ENCODE data around the gene GDA.

Gene GDA

DNA sequence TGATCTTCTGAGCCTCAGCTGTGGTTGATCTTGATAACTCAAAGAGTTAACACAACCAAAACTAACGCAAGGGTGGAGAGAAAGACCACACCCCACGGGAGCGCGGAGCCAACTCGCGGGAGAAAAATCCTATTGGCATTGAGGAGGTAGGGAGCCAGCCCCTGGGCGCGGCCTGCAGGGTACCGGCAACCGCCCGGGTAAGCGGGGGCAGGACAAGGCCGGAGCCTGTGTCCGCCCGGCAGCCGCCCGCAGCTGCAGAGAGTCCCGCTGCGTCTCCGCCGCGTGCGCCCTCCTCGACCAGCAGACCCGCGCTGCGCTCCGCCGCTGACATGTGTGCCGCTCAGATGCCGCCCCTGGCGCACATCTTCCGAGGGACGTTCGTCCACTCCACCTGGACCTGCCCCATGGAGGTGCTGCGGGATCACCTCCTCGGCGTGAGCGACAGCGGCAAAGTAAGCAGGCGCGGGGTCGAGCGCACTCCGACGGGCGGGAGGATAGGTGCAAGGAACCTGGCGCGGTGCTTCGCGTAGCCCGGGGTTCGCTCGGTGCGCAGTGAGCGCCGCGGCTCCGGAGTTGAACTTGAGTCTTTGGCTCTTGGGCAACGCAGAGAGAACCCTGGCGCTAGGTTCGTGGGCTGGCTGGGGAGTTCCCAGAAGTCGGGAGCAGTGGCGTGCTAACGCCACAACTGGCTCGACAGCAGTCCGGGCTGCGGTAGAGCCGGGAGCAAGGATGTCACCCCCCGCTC, at the start of gene GDA:
TSS of gene GDA (plus strand) at position 210 of the 745 bp plus-strand sequence. CDS start at position 330, 120 bp downstream.
- DNase-seq = no peak

DNA sequence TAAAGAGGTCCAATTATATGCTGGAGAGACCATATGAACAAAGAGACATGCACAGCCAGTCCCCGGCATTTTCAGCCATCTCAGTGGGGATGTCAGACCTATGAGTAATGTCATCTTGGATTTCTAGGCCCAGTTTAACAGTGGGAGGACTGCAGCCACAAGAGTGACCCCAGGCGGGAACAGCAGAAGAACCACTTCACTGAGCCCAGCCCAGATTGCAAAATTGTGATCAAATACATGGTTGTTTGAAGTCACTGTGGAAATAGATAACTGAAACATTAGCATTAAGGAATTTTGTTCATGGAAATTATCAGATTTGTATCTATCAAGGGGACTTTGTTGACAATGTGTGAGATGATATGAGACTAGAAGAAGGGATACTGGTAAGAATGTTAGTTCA, 46.7 kb upstream of the GDA start:
- DNase-seq = no peak

DNA sequence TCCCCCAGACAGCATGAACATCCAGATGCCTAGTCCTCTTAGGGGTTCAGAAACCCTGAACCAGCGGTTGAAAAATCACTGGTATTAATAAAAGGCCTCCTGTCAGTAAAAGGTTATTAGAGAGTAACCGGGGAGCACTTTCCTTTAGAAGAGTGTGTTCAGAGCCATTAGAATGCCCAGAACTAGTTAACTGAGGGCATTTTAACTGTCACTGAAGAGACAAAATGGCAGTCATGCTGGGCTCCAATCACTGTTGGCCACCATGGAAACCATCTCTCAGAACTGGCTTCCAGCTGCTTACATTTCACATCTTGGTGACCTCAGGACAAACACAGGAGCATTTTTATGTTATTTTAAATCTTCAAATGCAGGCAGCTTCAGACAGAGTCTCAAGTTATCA, 36.2 kb upstream of the GDA start:
- DNase-seq = no peak

DNA sequence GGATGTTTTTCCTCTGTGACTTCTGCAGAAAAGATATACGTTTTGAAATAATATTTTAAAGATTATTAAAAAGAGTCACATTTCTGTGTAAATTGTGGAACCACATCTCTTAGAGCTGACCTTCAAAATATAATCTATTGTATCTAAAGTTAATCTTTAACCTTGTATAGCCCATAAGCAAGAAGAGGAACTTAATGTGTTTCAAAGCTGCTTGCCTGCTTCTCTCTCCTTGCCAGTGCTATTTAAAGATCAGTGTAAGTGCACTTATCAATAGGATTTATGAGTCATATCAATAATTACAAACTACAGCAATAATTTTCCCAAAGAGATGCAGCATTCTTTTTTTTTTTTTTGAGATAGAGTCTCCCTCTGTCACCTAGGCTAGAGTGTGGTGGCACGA, 29.4 kb upstream of the GDA start:
- no peak for DNase-seq

DNA sequence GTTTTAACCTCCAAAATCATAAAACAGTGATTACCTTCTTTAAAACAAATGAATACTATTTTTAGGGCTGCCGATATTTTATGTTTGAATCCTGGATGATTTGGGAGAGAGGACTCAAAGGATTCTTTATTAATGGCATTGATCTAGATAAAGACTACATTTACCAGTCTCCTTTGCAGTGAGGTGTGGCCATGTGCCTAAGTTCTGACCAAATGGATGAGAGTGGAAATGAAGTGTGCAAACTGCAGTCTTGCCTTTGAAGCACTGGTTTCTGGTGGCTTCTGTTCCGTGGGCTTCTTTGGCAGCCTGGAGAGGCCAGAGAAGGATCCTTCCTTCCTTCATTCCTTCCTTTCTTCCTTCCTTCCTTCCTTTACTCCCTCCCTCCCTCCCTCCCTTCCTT, 24.3 kb upstream of the GDA start:
- DNase-seq = no peak

DNA sequence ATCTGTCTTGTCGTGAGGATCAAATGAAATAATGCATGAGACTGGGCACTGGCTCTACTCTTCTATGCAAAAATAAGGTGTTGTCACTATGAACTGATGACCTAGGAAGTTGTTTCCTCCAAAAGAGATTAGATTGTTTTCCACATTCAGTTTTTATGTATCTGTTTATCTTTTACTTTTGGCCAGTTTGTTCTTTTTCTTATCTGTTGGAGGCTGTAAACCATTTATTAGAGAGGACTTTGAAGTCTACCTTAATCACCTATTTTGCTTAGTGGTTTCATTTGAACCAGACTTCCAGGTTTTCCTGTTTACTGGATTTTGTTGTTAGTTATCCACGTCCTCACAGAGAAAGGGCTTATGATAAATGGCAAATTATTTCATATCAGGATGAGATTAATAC, 21.5 kb upstream of the GDA start:
- no peak for DNase-seq

- DNase-seq = no peak
These were observed 20.7 kb upstream of the GDA start for GRCh38 chr9:72128526-72128925.

GRCh38 chr9:72129271-72130156, 19.7 kb upstream of the GDA start:
- no peak for DNase-seq

- no peak for DNase-seq
These were observed 18.9 kb upstream of the GDA start for GRCh38 chr9:72130321-72130720.

DNA sequence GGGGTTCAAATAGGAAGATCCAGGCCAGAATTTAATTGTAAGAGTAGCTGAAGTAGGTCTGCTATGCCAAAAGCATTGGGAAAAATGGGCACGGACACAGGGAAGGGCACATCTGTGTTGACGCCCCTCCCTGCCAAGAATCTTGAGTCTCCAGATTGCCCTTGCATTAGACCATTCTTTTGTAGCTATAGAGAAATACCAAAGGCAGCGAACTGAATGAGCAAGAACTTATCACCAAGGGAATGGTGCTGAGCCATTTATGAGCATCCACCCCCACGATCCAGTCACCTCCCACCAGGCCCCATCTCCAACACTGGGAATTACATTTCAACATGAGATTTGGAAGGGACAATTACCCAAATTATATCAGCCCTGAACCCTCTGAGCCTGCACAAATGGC, 18.0 kb upstream of the GDA start:
- DNase-seq = no peak

DNA sequence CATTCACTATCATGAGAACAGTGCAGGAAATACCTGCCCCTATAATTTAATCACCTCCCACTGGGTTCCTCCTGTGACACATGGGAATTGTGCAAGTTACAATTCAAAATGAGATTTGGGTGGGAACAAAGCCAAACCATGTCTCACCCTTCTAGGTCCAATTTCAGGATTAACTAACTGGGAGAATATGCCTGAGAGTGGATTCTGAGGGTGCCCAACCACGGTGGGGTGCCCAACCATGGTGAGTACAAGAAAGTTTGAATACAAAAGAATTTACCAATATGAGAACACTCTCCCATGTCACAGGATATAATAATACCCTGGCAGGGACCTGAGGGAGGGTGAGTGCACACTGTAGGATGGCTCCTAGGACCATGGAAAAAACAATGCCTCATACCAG, 17.2 kb upstream of the GDA start:
- DNase-seq = no peak

DNA sequence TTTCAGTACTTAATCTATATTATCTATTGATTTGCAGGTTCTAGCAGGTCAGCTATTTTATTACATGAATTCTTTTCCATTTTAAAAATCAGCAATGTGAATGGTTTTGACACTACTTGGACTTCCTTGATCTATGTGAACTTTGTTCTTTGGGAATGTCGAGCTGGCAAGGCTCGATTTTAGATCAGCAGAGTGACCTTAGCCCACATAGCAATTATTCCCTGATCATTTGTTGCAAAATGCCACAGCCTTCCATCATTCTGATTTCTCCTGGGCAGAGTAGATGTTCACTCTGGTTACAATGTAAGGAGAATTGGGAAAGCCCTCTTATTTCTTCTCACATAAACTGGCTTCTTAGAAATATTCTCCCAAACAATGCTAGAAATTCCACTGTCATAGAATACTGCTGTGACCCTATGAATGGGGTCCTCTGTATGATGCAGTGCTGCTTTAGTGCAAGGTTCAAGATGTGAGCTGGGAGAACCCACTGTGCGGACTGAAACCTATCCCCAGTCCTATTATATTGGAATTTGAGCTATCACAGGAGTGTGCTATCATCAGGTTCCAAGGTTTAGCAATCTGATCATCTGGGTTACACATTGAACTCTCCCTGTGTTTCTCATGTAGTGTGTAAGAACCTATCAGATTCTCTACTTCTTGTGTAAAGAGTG, 15.7 kb upstream of the GDA start:
- no peak for DNase-seq

DNA sequence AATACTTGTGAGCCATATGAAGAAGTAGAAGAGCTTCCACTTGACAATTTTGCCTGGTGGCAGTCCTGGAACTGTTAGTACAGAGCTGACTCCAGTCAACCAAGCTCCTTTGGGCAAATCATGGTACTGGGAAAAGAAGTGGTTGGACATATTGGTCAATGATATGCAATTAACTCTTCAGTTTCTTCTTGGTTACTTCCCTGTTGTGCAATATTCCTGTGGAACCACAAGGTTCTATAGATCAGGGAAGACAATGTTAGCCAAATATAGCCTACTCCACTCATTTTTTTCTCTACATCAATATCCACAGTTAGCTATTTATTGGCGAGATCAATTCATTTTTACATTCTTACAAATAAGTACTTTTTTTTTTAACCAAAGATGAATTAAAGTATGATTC, 14.4 kb upstream of the GDA start:
- DNase-seq = no peak

GRCh38 chr9:72137697-72138365, 11.4 kb upstream of the GDA start:
- no peak for DNase-seq

DNA sequence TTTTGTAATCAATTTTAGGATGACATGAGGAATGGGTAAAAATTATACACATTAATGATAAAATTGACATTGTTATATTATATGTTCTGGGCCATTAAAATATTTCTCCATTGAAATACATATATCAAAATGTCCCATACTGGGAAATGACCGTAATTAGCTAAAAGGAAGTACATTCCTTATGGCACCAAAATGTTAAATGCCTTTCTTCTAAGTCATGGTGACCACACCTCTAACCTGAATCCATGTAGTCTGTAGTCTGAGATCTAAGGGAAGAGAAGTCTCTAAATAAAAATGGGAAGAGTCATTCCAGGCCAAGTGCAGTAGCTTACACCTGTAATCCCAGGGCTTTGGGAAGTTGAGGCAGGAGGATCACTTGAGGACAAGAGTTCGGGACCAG, 10.0 kb upstream of the GDA start:
- DNase-seq = no peak

DNA sequence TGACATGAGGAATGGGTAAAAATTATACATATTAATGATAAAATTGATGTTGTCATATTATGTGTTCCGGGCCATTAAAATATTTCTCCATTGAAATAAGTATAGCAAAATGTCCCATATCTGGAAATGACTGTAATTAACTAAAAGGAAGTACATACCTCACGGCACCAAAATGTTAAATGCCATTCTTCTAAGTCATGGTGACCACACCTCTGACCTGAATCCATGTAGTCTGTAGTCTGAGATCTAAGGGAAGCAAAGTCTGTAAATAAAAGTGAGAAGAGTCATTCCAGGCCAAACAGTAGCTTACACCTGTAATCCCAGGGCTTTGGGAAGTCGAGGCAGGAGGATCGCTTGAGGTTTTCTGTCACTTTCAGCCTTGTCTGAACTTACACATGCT, 8.7 kb upstream of the GDA start:
- DNase-seq = no peak

DNA sequence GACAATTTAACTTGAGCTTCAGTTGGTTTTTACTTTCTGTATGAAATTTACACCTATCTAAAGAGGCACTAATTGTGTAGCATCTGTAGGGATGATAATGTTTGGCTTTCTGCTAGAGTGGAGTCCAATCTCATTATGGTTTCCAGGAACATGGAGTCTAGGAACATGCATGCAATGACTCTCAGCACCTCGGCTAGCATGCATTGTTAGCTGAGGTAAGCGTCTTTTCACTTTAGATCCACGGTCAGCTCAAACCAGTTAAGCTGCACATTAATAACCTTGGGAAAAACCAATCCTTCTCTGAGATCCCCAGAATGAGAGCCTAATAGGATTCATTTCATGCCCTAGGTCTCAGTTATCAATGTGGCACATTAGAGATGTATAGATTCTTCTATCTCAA, 7.8 kb upstream of the GDA start:
- no peak for DNase-seq

DNA sequence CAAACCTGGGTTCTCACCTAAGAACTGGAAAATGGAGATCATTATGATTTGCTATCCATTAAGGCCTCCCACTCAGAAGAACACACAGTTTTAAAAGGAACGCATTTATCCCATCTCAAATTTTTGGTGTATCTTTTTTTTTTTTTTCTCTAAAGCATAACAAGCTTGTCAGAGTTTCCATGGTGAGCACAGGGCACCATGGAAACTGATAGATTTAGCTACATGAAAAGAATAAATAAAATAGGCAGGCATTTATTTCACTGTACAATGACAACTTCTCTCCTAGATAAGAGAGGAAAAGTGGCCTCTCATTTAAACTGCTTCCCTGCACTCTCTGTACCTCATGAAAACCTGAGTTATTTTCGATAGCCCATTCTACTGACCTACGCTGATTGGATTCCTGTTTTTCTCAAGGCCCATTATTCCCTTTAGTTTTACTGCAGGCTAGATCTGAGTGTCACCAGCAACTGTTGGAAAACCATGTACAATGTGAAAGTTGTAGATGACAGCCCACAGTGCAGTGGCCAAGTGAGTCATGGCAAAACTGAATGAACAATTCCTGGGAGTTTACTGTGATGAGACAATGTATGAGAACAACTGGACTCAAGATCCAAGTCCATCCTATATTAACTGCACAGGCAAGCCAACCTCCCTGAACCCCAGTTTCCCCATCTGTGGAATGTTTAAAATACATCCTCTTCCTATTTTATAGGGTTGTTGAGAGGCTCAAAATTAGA, 4.3 kb upstream of the GDA start:
- no peak for DNase-seq

DNA sequence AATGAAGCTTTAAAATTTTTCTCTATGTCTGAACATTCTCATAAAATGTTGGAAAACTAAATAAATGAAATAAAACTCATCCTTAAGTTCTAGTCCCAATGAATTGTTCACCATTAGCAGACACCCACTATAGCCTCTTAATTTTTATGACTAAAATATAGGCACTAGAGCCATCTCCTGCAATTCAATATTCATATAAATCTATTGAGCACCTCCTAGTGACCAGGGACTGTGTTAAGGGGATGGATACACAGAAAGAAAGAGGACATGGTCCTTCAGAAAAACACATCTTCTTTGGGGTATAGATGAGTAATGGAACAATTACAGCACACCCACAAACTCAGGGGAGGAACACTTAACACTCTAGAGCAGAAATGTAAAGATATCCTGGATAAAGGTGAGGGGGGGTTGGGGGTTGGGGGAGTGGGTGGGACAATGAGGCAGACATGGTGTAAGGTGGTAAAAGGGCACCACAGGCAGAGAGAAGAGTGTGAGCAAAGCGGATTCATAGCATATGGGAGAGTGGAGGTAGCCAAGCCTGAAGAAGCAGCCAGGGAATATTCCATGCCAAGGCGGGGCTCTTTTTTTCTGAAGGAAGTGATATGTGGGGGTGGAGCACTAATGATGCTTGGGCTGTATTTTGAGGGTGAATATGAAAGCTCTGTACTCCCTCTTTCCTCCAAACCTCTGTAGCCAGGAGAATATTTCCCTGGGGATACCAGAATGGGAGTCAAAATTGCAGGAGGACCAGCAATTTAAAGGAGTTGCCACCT, 3.3 kb upstream of the GDA start:
- no peak for DNase-seq

- DNase-seq = no peak
These were observed 1.6 kb upstream of the GDA start for GRCh38 chr9:72147676-72148075.

GRCh38 chr9:72150127-72150526, 887 bp downstream of the GDA start:
- no peak for DNase-seq

DNA sequence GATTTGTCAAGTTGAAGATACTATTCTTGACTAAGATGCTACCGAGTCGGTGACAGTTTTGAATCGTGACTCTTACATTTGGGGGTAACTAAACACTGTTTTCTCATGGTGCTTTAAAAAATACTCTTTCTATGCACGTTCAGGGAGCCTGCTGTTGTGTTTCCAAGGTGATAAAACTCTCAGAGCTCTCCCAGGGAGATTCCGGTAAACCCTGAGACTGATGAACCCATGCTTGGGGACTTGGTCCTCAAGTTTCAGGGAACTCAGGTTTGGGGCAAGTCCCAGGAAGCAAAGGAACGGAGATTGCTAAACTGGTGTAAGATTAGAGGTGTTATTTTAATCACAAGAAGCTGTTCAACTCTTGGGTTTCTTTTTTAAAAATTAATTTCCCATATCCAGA, 1.4 kb downstream of the GDA start:
- DNase-seq = no peak

Data from activated naive CD4-positive, alpha-beta T cell treated with Interleukin-2 at 50 U/mL for 16 hours (primary cell).